Upper lobe of left lung (tissue), 6 donors: ENCODE results near the gene BTRC. TPM values are rescaled to one million over a fixed set of nuclear protein-coding genes. Genes with fewer than 3 reads are reported as not detected.
A peak's percentile ranks its signal among the peaks of the same experiment; 100 is the strongest.

Experiments
- ATAC-seq, 2 donors: fragments of 200-7000 bp; cut with Tn5 transposase; one replicate each; pipeline ENCODE4 v1.9.1; 2022; ENCODE audit warnings: mild to moderate bottlenecking in 2 of 2, moderate library complexity in 2 of 2; ENCODE audit not compliant: low FRiP score in 2 of 2
- DNase-seq, 2 donors: peaks; one replicate each; pipeline ENCODE4 v3.0.0-alpha.2; 2019 to 2020
- H3K27ac ChIP-seq, 4 donors: fragments of 200-600 bp; sonication (generic); one replicate each; pipeline ENCODE4 v1.5.1; 2016 to 2019
- H3K27me3 ChIP-seq, 4 donors: fragments of 200-600 bp; sonication (generic); one replicate each; pipeline ENCODE4 v1.5.1; 2017 to 2019
- H3K36me3 ChIP-seq, 4 donors: fragments of 200-600 bp; sonication (generic); one replicate each; pipeline ENCODE4 v1.5.1; 2016 to 2019
- H3K4me1 ChIP-seq, 4 donors: fragments of 200-600 bp; sonication (generic); one replicate each; pipeline ENCODE4 v1.5.1; 2018 to 2019
- H3K4me3 ChIP-seq, 4 donors: fragments of 200-600 bp; sonication (generic); one replicate each; pipeline ENCODE4 v1.5.1; 2017 to 2019; ENCODE audit warnings: mild to moderate bottlenecking in 2 of 4, moderate library complexity in 1 of 4
- H3K9me3 ChIP-seq, 4 donors: fragments of 200-600 bp; sonication (generic); one replicate each; pipeline ENCODE4 v1.5.1; 2018 to 2019
- EP300 ChIP-seq, 4 donors: sonication (generic); formaldehyde crosslinking; IDR thresholded peaks; one replicate each; pipeline ENCODE4 v1.5.1; 2017; ENCODE audit warnings: antibody characterized with exemption in 4 of 4, control low read depth in 2 of 4
- POLR2A ChIP-seq, 4 donors: fragments of 450-650 bp; IDR thresholded peaks; one replicate each; pipeline ENCODE4 v1.5.1; 2016 to 2017; ENCODE audit warnings: antibody characterized with exemption in 4 of 4, mild to moderate bottlenecking in 2 of 4
- POLR2AphosphoS5 ChIP-seq, 2 donors: sonication (generic); formaldehyde crosslinking; IDR thresholded peaks; one replicate each; pipeline ENCODE4 v1.5.1; 2017; ENCODE audit warnings: antibody characterized with exemption in 2 of 2
- WGBS, 2 donors: methylation state at CpG; one replicate each; pipeline ENCODE4 v1.1.5; 2017 to 2018; 5-methylcytosine and 5-hydroxymethylcytosine counted together
- total RNA-seq, 6 donors: library from RNA; depleted of rRNA in 4 of 6; stranded (reverse); fragments of >200 nt in 4 of 6; gene quantifications; one replicate each; pipeline versions ENCODE4 v1.1.0 to v1.2.1, GENCODE V29; 2016 to 2021
- TF ChIP-seq, protein P1 (sequence below), 6 experiments: fragments of 450-650 bp in 4 of 6; fragments of 200-600 bp in 2 of 6; sonication (generic) in 2 of 6; IDR thresholded peaks; one replicate each; pipeline ENCODE4 v1.5.1; 2016 to 2019; ENCODE audit warnings: antibody characterized with exemption in 6 of 6
- donor health status: DM: no; HTN: no; CAD: no; lungs with moderate emphysema.
- donor health status: DM: no; HTN: yes; CAD: no; lungs with severe emphysema.

BTRC gene
- total RNA-seq, 6 donors from 2014 or later: 8.5 to 21.0 (median 11.6) TPM

DNA sequence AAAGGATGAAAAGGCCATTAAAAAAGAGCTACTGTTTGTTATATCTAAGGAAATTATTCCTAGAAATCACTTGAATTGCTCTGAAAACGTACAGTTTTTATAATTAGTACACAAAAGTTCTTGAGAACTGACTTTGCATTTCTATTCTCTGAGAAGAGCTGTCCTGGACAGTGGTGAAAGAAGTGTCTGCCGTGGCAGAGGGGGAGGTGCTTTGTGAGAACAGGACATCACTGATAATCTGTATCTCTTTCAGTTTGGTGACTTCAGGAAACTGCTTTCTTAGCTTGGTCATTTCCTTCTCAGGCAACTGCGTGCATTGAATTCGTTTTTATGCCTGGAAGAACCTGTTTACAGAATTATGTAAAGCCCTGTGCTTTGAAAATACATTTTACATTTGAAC is 182.0 kb downstream of the BTRC start:
- Histone ChIP-seq H3K27me3 (no peaks in the 10 kb centered on the region), H3K9me3 (no peaks in the 10 kb centered on the region), H3K36me3 (peaks cover 0 to 47% (median 4%) of the 10 kb centered on the region in 4 donors), H3K4me3 (no peak overlapping the region), H3K4me1 (peaks cover 0 to 2% (median 0%) of the 10 kb centered on the region in 4 donors), H3K27ac (peak overlapping the region in 2 of 4 donors; percentile 42 to 62)
- no peak for DNase-seq
- 45 to 49% methylated on average over 4 of the region's 4 CpGs for WGBS, 2 donors
- TF ChIP-seq EP300 (IDR thresholded peaks at IDR 0.05) (no peak), POLR2AphosphoS5 (IDR thresholded peaks at IDR 0.05) (no peak)
- TF ChIP-seq, protein P1, sequence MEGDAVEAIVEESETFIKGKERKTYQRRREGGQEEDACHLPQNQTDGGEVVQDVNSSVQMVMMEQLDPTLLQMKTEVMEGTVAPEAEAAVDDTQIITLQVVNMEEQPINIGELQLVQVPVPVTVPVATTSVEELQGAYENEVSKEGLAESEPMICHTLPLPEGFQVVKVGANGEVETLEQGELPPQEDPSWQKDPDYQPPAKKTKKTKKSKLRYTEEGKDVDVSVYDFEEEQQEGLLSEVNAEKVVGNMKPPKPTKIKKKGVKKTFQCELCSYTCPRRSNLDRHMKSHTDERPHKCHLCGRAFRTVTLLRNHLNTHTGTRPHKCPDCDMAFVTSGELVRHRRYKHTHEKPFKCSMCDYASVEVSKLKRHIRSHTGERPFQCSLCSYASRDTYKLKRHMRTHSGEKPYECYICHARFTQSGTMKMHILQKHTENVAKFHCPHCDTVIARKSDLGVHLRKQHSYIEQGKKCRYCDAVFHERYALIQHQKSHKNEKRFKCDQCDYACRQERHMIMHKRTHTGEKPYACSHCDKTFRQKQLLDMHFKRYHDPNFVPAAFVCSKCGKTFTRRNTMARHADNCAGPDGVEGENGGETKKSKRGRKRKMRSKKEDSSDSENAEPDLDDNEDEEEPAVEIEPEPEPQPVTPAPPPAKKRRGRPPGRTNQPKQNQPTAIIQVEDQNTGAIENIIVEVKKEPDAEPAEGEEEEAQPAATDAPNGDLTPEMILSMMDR (IDR thresholded peaks at IDR 0.05): no peak
- ATAC-seq: no peak

DNA sequence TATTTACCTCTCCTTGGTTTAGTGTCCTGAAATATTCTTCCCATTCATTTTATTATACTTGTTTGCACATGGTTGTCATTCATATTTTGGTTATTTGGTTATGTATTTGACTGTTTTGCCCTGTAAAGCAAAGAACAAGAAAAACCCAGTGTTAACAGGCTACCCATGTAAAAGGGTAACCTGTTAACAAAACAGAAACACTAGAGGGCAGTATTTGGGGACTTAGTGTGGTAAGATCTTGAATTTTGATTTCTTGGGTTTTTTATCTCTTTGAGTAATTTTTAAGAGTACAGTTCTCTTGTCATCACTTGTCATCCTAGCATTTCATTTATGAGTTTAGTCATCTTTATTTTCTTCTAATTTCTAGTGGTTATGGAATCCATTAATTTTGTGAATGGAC is 182.8 kb downstream of the BTRC start:
- TF ChIP-seq POLR2A (IDR thresholded peaks at IDR 0.05): no peak
- TF ChIP-seq, protein P1 (IDR thresholded peaks at IDR 0.05): peak in 3 of 6 experiments; percentile 11 to 28 (median 27)
- Histone ChIP-seq H3K9me3 (no peaks in the 10 kb centered on the region), H3K27me3 (no peaks in the 10 kb centered on the region), H3K27ac (peak overlapping the region in 1 of 4 donors; percentile 42), H3K4me3 (no peak overlapping the region), H3K36me3 (peaks cover 0 to 44% (median 4%) of the 10 kb centered on the region in 4 donors), H3K4me1 (peaks cover 0 to 2% (median 0%) of the 10 kb centered on the region in 4 donors)
- ATAC-seq (no peak), DNase-seq (no peak)

DNA sequence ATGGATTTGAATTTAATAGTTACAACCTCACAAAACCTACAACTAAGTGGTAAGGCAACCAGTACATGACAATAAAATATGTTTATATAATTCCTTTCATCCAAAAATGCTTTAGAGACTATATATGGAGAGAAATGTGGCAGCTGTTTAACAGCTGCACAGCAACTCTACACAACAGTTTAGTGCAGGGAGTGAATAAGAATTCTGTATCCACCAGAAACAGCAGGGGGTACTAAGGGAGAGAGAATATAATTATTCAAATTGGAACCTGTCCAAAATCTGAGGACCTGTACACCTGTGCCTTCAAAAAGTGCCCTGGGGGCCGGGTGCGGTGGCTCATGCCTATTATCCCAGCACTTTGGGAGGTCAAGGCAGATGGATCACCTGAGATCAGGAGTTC is 184.5 kb downstream of the BTRC start:
- H3K27me3 ChIP-seq: no peaks in the 10 kb centered on the region
- ATAC-seq (no peak), DNase-seq (no peak)
- no peaks in the 10 kb centered on the region for H3K9me3 ChIP-seq
- peaks cover 0 to 2% (median 0%) of the 10 kb centered on the region in 4 donors for H3K4me1 ChIP-seq
- peaks cover 0 to 28% (median 4%) of the 10 kb centered on the region in 4 donors for H3K36me3 ChIP-seq
- H3K27ac ChIP-seq: no peak overlapping the region
- 91 to 100% methylated on average over 2 of the region's 2 CpGs for WGBS, 2 donors
- TF ChIP-seq EP300 (IDR thresholded peaks at IDR 0.05) (no peak), POLR2A (IDR thresholded peaks at IDR 0.05) (no peak), POLR2AphosphoS5 (IDR thresholded peaks at IDR 0.05) (no peak)
- TF ChIP-seq, protein P1 (IDR thresholded peaks at IDR 0.05): no peak
- H3K4me3 ChIP-seq: no peak overlapping the region

DNA sequence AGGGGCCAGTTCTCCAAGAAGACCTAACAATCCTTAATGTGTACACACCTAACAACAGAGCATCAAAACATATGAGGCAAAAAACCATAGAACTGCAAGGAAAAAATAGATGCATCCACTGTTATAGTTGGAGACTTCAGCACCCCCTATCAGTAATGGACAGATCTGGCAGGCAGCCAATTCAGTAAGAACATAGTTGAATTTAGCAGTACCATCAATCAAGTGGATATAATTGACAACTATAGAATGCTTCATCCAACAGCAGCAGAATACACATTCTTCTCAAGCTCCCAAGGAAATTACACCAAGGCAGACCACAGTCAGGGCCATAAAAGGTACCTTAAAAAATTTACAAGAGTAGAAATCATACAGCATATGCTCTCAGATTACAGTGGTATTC is 191.9 kb downstream of the BTRC start:
- TF ChIP-seq, protein P1 (IDR thresholded peaks at IDR 0.05): no peak
- Histone ChIP-seq H3K36me3 (peaks cover 0 to 4% (median 0%) of the 10 kb centered on the region in 4 donors), H3K4me1 (no peaks in the 10 kb centered on the region), H3K27me3 (no peaks in the 10 kb centered on the region), H3K4me3 (no peak overlapping the region), H3K9me3 (no peaks in the 10 kb centered on the region), H3K27ac (no peak overlapping the region)
- ATAC-seq (no peak), DNase-seq (no peak)

DNA sequence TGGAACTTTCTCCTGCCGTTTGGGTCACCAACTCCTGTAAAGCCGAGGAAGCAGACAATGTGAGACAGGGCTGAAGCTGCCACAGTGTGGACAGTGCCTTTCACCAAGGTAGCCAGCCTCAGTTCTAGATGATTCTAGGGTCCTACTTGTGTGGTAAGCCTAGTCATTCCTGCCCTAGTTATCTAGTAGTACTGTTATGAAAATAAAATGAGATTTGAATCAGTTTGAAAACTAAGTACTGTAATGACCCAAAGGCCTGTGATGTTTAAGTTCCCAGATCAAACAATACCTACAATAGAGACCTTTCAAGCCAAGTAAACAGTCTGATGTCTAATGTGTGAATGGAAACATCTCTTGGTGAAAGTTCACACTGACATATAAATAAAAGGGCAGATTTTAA is 197.0 kb downstream of the BTRC start:
- Histone ChIP-seq H3K27ac (no peak overlapping the region), H3K4me1 (no peaks in the 10 kb centered on the region), H3K36me3 (peaks cover 0 to 31% (median 13%) of the 10 kb centered on the region in 4 donors), H3K4me3 (no peak overlapping the region), H3K9me3 (no peaks in the 10 kb centered on the region), H3K27me3 (no peaks in the 10 kb centered on the region)
- ATAC-seq: no peak
- no peak for DNase-seq
- 67 to 93% methylated on average over 2 of the region's 2 CpGs for WGBS, 2 donors
- TF ChIP-seq, protein P1 (IDR thresholded peaks at IDR 0.05): no peak
- TF ChIP-seq POLR2AphosphoS5 (IDR thresholded peaks at IDR 0.05) (no peak), EP300 (IDR thresholded peaks at IDR 0.05) (no peak), POLR2A (IDR thresholded peaks at IDR 0.05) (no peak)
